SK-N-SH (cell line): Measurements from ENCODE around the gene HCST.

Source experiments
- CHD2 ChIP-seq: fragments of 150-350 bp; IDR thresholded peaks from 2 replicates; pipeline ENCODE4 v1.6.1; 2018; ENCODE audit warnings: low read length; ENCODE audit not compliant: partially characterized antibody
- ELF1 ChIP-seq: IDR thresholded peaks from 2 replicates; pipeline ENCODE4 v1.4.0; 2012
- MEF2A ChIP-seq: IDR thresholded peaks from 2 replicates; pipeline ENCODE4 v1.4.0; 2012; ENCODE audit warnings: low read depth, borderline replicate concordance
- POLR2AphosphoS5 ChIP-seq: IDR thresholded peaks from 2 replicates; pipeline ENCODE4 v1.6.1; 2012; ENCODE audit warnings: low read depth, low read length
- RAD21 ChIP-seq: IDR thresholded peaks from 2 replicates; pipeline ENCODE4 v1.6.1; 2012; ENCODE audit warnings: mild to moderate bottlenecking, low read length
- RFX5 ChIP-seq: IDR thresholded peaks from 2 replicates; pipeline ENCODE4 v1.6.1; 2012; ENCODE audit warnings: mild to moderate bottlenecking, improper control_type of control experiment, low read length
- RXRA ChIP-seq: IDR thresholded peaks from 2 replicates; pipeline ENCODE4 v1.4.0; 2012; ENCODE audit warnings: low read depth, mild to moderate bottlenecking, borderline replicate concordance
- TF ChIP-seq, protein P1 (sequence below): fragments of 200-600 bp; sonication (generic); IDR thresholded peaks from 2 replicates; pipeline ENCODE4 v1.6.1; 2017; ENCODE audit warnings: antibody characterized with exemption, mild to moderate bottlenecking, moderate library complexity
- TF ChIP-seq, protein P2 (sequence below): IDR thresholded peaks from 2 replicates; pipeline ENCODE4; 2012

DNA sequence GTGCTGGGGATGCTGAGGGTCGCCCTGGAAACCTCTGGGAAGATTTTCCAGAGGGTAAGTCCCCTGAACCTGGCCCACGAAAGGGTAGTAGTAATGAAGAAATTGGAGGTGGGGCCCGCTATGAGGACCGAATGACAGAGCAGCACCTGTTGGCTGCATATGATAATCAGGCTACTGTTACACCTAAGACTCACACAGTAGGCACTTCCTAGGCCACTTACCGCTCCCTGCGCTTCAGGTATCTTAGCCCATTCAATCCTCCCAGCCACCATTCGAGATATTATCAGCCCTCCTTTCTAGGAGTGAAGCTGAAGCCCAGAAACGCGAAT is 29.5 kb downstream of the HCST start:
- TF ChIP-seq RXRA, result no peak
- no peak for TF ChIP-seq ELF1
- TF ChIP-seq, protein P1, sequence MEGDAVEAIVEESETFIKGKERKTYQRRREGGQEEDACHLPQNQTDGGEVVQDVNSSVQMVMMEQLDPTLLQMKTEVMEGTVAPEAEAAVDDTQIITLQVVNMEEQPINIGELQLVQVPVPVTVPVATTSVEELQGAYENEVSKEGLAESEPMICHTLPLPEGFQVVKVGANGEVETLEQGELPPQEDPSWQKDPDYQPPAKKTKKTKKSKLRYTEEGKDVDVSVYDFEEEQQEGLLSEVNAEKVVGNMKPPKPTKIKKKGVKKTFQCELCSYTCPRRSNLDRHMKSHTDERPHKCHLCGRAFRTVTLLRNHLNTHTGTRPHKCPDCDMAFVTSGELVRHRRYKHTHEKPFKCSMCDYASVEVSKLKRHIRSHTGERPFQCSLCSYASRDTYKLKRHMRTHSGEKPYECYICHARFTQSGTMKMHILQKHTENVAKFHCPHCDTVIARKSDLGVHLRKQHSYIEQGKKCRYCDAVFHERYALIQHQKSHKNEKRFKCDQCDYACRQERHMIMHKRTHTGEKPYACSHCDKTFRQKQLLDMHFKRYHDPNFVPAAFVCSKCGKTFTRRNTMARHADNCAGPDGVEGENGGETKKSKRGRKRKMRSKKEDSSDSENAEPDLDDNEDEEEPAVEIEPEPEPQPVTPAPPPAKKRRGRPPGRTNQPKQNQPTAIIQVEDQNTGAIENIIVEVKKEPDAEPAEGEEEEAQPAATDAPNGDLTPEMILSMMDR, result no peak; the same call in 1 of the 2 replicates
- TF ChIP-seq RAD21, result no peak
- no peak for TF ChIP-seq POLR2AphosphoS5
- TF ChIP-seq MEF2A, result no peak
- TF ChIP-seq, protein P2, sequence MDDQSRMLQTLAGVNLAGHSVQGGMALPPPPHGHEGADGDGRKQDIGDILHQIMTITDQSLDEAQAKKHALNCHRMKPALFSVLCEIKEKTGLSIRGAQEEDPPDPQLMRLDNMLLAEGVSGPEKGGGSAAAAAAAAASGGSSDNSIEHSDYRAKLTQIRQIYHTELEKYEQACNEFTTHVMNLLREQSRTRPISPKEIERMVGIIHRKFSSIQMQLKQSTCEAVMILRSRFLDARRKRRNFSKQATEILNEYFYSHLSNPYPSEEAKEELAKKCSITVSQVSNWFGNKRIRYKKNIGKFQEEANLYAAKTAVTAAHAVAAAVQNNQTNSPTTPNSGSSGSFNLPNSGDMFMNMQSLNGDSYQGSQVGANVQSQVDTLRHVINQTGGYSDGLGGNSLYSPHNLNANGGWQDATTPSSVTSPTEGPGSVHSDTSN, result no peak
- no peak for TF ChIP-seq RFX5
- TF ChIP-seq CHD2, result no peak
